ENCODE measurements around the gene TYROBP. TPM values are rescaled to one million over a fixed set of nuclear protein-coding genes. Genes with fewer than 3 reads are reported as not detected.

Gene TYROBP
- total and polyA plus RNA-seq, 2 of the 8 experiments (the other 6 are each of a cell fraction or from before 2014, with no cell fraction given) = 0.18 TPM; not detected in 1

- H3K36me3 ChIP-seq (ENCODE audit: control insufficient read depth in 2 of 4, insufficient read depth in 4 of 4, low read length in 3 of 4) = peaks cover 10 to 25% (median 20%) of the 10 kb centered on the region in 4 experiments
- FAIRE-seq = no peak
- H3K79me1 ChIP-seq (ENCODE audit: low read depth, low read length) = no peaks in the 10 kb centered on the region
- peaks cover 0 to 6% of the 10 kb centered on the region in 2 experiments for H4K20me1 ChIP-seq (replicated peaks in 1 of 2; ENCODE audit: control insufficient read depth in 1 of 2, insufficient read depth in 2 of 2, low read length in 2 of 2)
- CTCF ChIA-PET (ENCODE audit: partially characterized antibody) = interaction anchor here (1.0 to 1.8 kb wide), 4 partner anchors 21 to 66 kb away, joined by 3 to 5 read pairs (median 4); partner anchors contain the start of gene TYROBP
- WGBS, 2 experiments (ENCODE audit: extremely low coverage in 1 of 2, insufficient coverage in 1 of 2, insufficient read length in 1 of 2, insufficient replicate concordance in 2 of 2, low coverage in 1 of 2, low lambda C conversion rate in 2 of 2, missing lambda C conversion rate in 1 of 2) = 91% methylated on average over 5 of the region's 5 CpGs; no CpG with 5 or more reads in 1 of the 2 experiments
- no peak overlapping the region for H2AFZ ChIP-seq (ENCODE audit: low read length)
- no peaks in the 10 kb centered on the region for H3K23me2 ChIP-seq (ENCODE audit: low read depth, low read length)
- H3K27ac ChIP-seq (ENCODE audit: low read depth, low read length) = no peak overlapping the region
- no peak overlapping the region for H3K14ac ChIP-seq (ENCODE audit: insufficient read length)
- H2BK120ac ChIP-seq (replicated peaks; ENCODE audit: low read depth, low read length) = no peak overlapping the region
- no peak overlapping the region for H3K4ac ChIP-seq (replicated peaks; ENCODE audit: insufficient read length, low read depth, low read length)
- H2BK20ac ChIP-seq (ENCODE audit: low read length) = no peak overlapping the region
- no peak overlapping the region for H3K4me3 ChIP-seq (ENCODE audit: extremely low read depth in 1 of 4, insufficient read depth in 2 of 4, low read depth in 3 of 4, low read length in 4 of 4)
- no peak overlapping the region for H3K18ac ChIP-seq (ENCODE audit: extremely low read depth, low read length)
- H2AK5ac ChIP-seq (ENCODE audit: low read depth, low read length) = no peak overlapping the region
- no peak overlapping the region for H2BK12ac ChIP-seq (ENCODE audit: low read depth, low read length)
- no peaks in the 10 kb centered on the region for H3K4me1 ChIP-seq (replicated peaks in 1 of 4; ENCODE audit: control insufficient read depth in 3 of 4, insufficient read depth in 4 of 4, low read length in 3 of 4)
- no peak overlapping the region for H4K5ac ChIP-seq (ENCODE audit: insufficient read length, low read depth, low read length)
- no peak overlapping the region for H4K91ac ChIP-seq (replicated peaks; ENCODE audit: insufficient read length, low read length)
- no peak overlapping the region for H2BK5ac ChIP-seq (ENCODE audit: low read depth, low read length)
- H3K27me3 ChIP-seq (replicated peaks in 1 of 4; ENCODE audit: control insufficient read depth in 3 of 4, extremely low read depth in 1 of 4, insufficient read depth in 3 of 4, low read length in 3 of 4) = no peaks in the 10 kb centered on the region
- no peak overlapping the region for H3K23ac ChIP-seq (ENCODE audit: insufficient read length)
- no peaks in the 10 kb centered on the region for H3K79me2 ChIP-seq (ENCODE audit: control insufficient read depth in 1 of 2, insufficient read depth in 2 of 2, low read length in 2 of 2)
- H3K9ac ChIP-seq (replicated peaks in 1 of 4; ENCODE audit: extremely low read depth in 1 of 4, low read depth in 3 of 4, low read length in 3 of 4) = no peak overlapping the region
- H3K56ac ChIP-seq (replicated peaks; ENCODE audit: insufficient read length, low read depth, low read length) = no peak overlapping the region
- H3K9me3 ChIP-seq (ENCODE audit: insufficient read depth in 2 of 2, low read depth in 1 of 2, low read length in 1 of 2) = no peaks in the 10 kb centered on the region
- H2BK15ac ChIP-seq (ENCODE audit: low read length) = no peak overlapping the region
- DNase-seq (ENCODE audit: low read depth in 1 of 2, low spot score in 2 of 2) = no peak
- H3K4me2 ChIP-seq (ENCODE audit: insufficient read depth in 1 of 2, low read depth in 2 of 2, low read length in 2 of 2) = no peak overlapping the region
- H4K8ac ChIP-seq (ENCODE audit: extremely low read depth, insufficient read depth, low read length) = no peak overlapping the region
- POLR2A ChIA-PET (ENCODE audit: partially characterized antibody) = interaction anchor here (1.2 to 1.9 kb wide), 2 partner anchors 9 to 45 kb away, joined by 4 to 6 read pairs; no protein-coding TSS in a partner anchor
- TF ChIP-seq BRCA1 (IDR thresholded peaks at IDR 0.05; ENCODE audit: low read depth, low read length) (no peak), EZH2 (IDR thresholded peaks at IDR 0.05; ENCODE audit: low read depth, low read length, severe bottlenecking) (no peak), EGR1 (IDR thresholded peaks at IDR 0.05; ENCODE audit: borderline replicate concordance, low read depth, low read length) (no peak), SRF (IDR thresholded peaks at IDR 0.05; ENCODE audit: low read depth, low read length) (no peak), HDAC2 (IDR thresholded peaks at IDR 0.05; ENCODE audit: borderline replicate concordance in 1 of 2, low read depth in 2 of 2, low read length in 2 of 2) (no peak), SP4 (IDR thresholded peaks at IDR 0.05; ENCODE audit: low read length) (no peak), TEAD4 (IDR thresholded peaks at IDR 0.05; ENCODE audit: low read depth, low read length) (no peak), GTF2F1 (IDR thresholded peaks at IDR 0.05; ENCODE audit: borderline replicate concordance, low read depth, low read length) (no peak), CTBP2 (IDR thresholded peaks at IDR 0.05; ENCODE audit: borderline replicate concordance, insufficient read depth, insufficient read length, low read length) (no peak), POLR2AphosphoS5 (IDR thresholded peaks at IDR 0.05; ENCODE audit: low read depth, low read length) (no peak), FOSL1 (IDR thresholded peaks at IDR 0.05; ENCODE audit: insufficient read depth, low read depth, low read length) (no peak)
- TF ChIP-seq, protein P1, sequence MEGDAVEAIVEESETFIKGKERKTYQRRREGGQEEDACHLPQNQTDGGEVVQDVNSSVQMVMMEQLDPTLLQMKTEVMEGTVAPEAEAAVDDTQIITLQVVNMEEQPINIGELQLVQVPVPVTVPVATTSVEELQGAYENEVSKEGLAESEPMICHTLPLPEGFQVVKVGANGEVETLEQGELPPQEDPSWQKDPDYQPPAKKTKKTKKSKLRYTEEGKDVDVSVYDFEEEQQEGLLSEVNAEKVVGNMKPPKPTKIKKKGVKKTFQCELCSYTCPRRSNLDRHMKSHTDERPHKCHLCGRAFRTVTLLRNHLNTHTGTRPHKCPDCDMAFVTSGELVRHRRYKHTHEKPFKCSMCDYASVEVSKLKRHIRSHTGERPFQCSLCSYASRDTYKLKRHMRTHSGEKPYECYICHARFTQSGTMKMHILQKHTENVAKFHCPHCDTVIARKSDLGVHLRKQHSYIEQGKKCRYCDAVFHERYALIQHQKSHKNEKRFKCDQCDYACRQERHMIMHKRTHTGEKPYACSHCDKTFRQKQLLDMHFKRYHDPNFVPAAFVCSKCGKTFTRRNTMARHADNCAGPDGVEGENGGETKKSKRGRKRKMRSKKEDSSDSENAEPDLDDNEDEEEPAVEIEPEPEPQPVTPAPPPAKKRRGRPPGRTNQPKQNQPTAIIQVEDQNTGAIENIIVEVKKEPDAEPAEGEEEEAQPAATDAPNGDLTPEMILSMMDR (IDR thresholded peaks at IDR 0.05; ENCODE audit: control extremely low read depth in 1 of 3, insufficient read depth in 1 of 3, low read depth in 1 of 3, low read length in 3 of 3) = no peak
These were observed 20.9 kb downstream of the TYROBP start for GRCh38 chr19:35887197-35887596.

Measured in H1 (cell line).